IMR-90 (cell line): Measurements from ENCODE around the gene ADCY2. TPM values are rescaled to one million over a fixed set of nuclear protein-coding genes. Genes with fewer than 3 reads are reported as not detected.
A peak's percentile ranks its signal among the peaks of the same experiment; 100 is the strongest.

Experiments used
- ATAC-seq: fragments of 200-7000 bp; cut with Tn5 transposase; 2 replicates; pipeline ENCODE4 v1.9.1; 2020; ENCODE audit warnings: low read depth, mild to moderate bottlenecking, moderate library complexity
- BruUV-seq: library from RNA; stranded (reverse); fragments of 400-500 nt; replicated peaks from 2 replicates; lab custom pipeline; 2021; lab: Mats Ljungman, UMichigan
- CTCF ChIA-PET: fragments of 300-600 bp; formaldehyde crosslinking; extraction: SDS; loops from one replicate; lab custom pipeline; 2021; ENCODE audit warnings: antibody characterized with exemption; lab: Yijun Ruan, JAX
- POLR2A ChIA-PET: fragments of 300-600 bp; sonication (Branson Sonifier 250); formaldehyde crosslinking; loops from one replicate; lab custom pipeline; 2022; ENCODE audit warnings: antibody characterized with exemption; ENCODE audit not compliant: unreplicated experiment; lab: Charles Lee
- DNase-seq: peaks from one replicate; pipeline ENCODE4 v3.0.0; 2013
- H2AFZ ChIP-seq: replicated peaks from 2 replicates; pipeline ENCODE3; 2013; ENCODE audit warnings: low read length, mild to moderate bottlenecking; ENCODE audit not compliant: poor library complexity
- H2AK5ac ChIP-seq: 2 replicates; pipeline ENCODE4 v1.6.1; 2013; ENCODE audit warnings: low read depth, low read length, inconsistent platforms
- H2AK9ac ChIP-seq: replicated peaks from 2 replicates; pipeline ENCODE3; 2013; ENCODE audit warnings: mild to moderate bottlenecking, low read depth, low read length, moderate library complexity; ENCODE audit not compliant: poor library complexity
- H2BK120ac ChIP-seq: 2 replicates; pipeline ENCODE4 v1.6.1; 2013; ENCODE audit warnings: low read depth, low read length, inconsistent platforms
- H2BK15ac ChIP-seq: 3 replicates; pipeline ENCODE4 v1.6.1; 2013; ENCODE audit warnings: low read depth, low read length, inconsistent platforms
- H2BK20ac ChIP-seq: 2 replicates; pipeline ENCODE4 v1.6.1; 2013; ENCODE audit warnings: low read depth, mild to moderate bottlenecking, inconsistent platforms, low read length, moderate library complexity
- H2BK5ac ChIP-seq: 2 replicates; pipeline ENCODE4 v1.6.1; 2013; ENCODE audit warnings: mild to moderate bottlenecking, low read depth, low read length, inconsistent platforms; ENCODE audit not compliant: poor library complexity, severe bottlenecking
- H3K14ac ChIP-seq: replicated peaks from 2 replicates; pipeline ENCODE4 v1.6.1; 2013; ENCODE audit warnings: low read depth, low read length, inconsistent platforms
- H3K18ac ChIP-seq: 2 replicates; pipeline ENCODE4 v1.6.1; 2013; ENCODE audit warnings: low read depth, low read length, control low read depth
- H3K23ac ChIP-seq: 2 replicates; pipeline ENCODE4 v1.6.1; 2013; ENCODE audit warnings: low read depth, low read length, inconsistent platforms
- H3K27ac ChIP-seq: 2 replicates; pipeline ENCODE4 v1.5.1; 2013; ENCODE audit warnings: mild to moderate bottlenecking, control low read depth, low read length; ENCODE audit not compliant: insufficient read depth
- H3K27me3 ChIP-seq: 2 replicates; pipeline ENCODE4 v1.6.1; 2013; ENCODE audit warnings: low read length; ENCODE audit not compliant: control insufficient read depth, insufficient read depth
- H3K36me3 ChIP-seq: 2 replicates; pipeline ENCODE4 v1.6.1; 2013; ENCODE audit warnings: low read length, mixed read lengths; ENCODE audit not compliant: control insufficient read depth, insufficient read depth
- H3K4ac ChIP-seq: 2 replicates; pipeline ENCODE4 v1.6.1; 2013; ENCODE audit warnings: low read depth, low read length, inconsistent platforms
- H3K4me1 ChIP-seq: 2 replicates; pipeline ENCODE4 v1.6.1; 2013; ENCODE audit warnings: low read length, mixed read lengths; ENCODE audit not compliant: control insufficient read depth, insufficient read depth
- H3K4me2 ChIP-seq: 2 replicates; pipeline ENCODE4 v1.6.1; 2013; ENCODE audit warnings: low read depth, mild to moderate bottlenecking, control low read depth, low read length, moderate library complexity
- H3K4me3 ChIP-seq: 2 replicates; pipeline ENCODE4 v1.5.1; 2013; ENCODE audit warnings: low read depth, mild to moderate bottlenecking, control low read depth, low read length, moderate library complexity; ENCODE audit not compliant: insufficient read depth
- H3K56ac ChIP-seq: 2 replicates; pipeline ENCODE4 v1.6.1; 2013; ENCODE audit warnings: low read length, inconsistent platforms; ENCODE audit not compliant: insufficient read depth; ENCODE audit errors: extremely low read depth
- H3K79me1 ChIP-seq, 2 experiments: 2 replicates each; pipeline ENCODE4 v1.6.1; 2013; ENCODE audit warnings: low read length in 2 of 2, inconsistent platforms in 1 of 2, low read depth in 1 of 2
- H3K9ac ChIP-seq: 2 replicates; pipeline ENCODE4 v1.6.1; 2013; ENCODE audit warnings: low read depth, low read length, control low read depth
- H3K9me1 ChIP-seq: 2 replicates; pipeline ENCODE4 v1.6.1; 2013; ENCODE audit warnings: low read length, inconsistent platforms; ENCODE audit not compliant: insufficient read depth
- H3K9me3 ChIP-seq: 2 replicates; pipeline ENCODE4 v1.6.1; 2013; ENCODE audit warnings: low read length; ENCODE audit not compliant: control insufficient read depth, insufficient read depth
- H4K20me1 ChIP-seq: 2 replicates; pipeline ENCODE4 v1.6.1; 2013; ENCODE audit warnings: low read length, inconsistent platforms; ENCODE audit not compliant: insufficient read depth
- H4K5ac ChIP-seq: 2 replicates; pipeline ENCODE4 v1.6.1; 2013; ENCODE audit warnings: mild to moderate bottlenecking, low read depth, low read length, control low read depth
- H4K8ac ChIP-seq, 2 experiments: 2 replicates each; pipeline ENCODE4 v1.6.1; 2013; ENCODE audit warnings: low read depth in 2 of 2, low read length in 2 of 2, control low read depth in 1 of 2, inconsistent platforms in 1 of 2
- H4K91ac ChIP-seq: 2 replicates; pipeline ENCODE4 v1.6.1; 2013; ENCODE audit warnings: low read depth, low read length, inconsistent platforms; ENCODE audit not compliant: insufficient read depth
- BHLHE40 ChIP-seq: fragments of 150-350 bp; IDR thresholded peaks from 2 replicates; pipeline ENCODE4 v1.6.1; 2016; ENCODE audit warnings: mild to moderate bottlenecking, low read depth, low read length
- MAFK ChIP-seq: IDR thresholded peaks from 2 replicates; pipeline ENCODE4 v1.6.1; 2012; ENCODE audit warnings: low read depth, low read length, improper control_type of control experiment
- RFX5 ChIP-seq: IDR thresholded peaks from 2 replicates; pipeline ENCODE4 v1.8.0; 2012; ENCODE audit warnings: low read depth, mild to moderate bottlenecking, low read length, moderate library complexity
- WGBS, 2 experiments: methylation state at CpG; one replicate each; pipeline versions ENCODE4 v1.1.5 to v1.1.7; 2013; ENCODE audit warnings: missing lambda C conversion rate in 2 of 2; ENCODE audit not compliant: insufficient read length in 1 of 2; ENCODE audit errors: extremely low coverage in 2 of 2; 5-methylcytosine and 5-hydroxymethylcytosine counted together
- dilution Hi-C: fragments of 300-500 bp; cut with HindIII; formaldehyde crosslinking; loops from one replicate; pipeline ENCODE4 v1.14.3; 2018; ENCODE audit warnings: low sequenced_read_pairs; ENCODE audit not compliant: unreplicated experiment
- in situ Hi-C: fragments of 300-500 bp; cut with MboI; formaldehyde crosslinking; loops from 3 replicates; pipeline ENCODE4 v1.14.3; 2019; ENCODE audit warnings: low sequenced_read_pairs, inconsistent platforms, mixed read lengths
- intact Hi-C: fragments of 100-400 bp; cut with micrococcal nuclease; formaldehyde crosslinking; loops from 2 replicates; pipeline ENCODE4 v1.10.0; 2022
- polyA plus RNA-seq, 3 experiments: library from polyadenylated mRNA; depleted of rRNA; stranded (reverse); fragments of >200 nt; gene quantifications; 2 replicates each; pipeline ENCODE4 v1.2.3, GENCODE V29; 2012; ENCODE audit warnings: low replicate concordance in 1 of 3
- total RNA-seq: library from RNA; depleted of rRNA; stranded (reverse); fragments of >200 nt; gene quantifications from 2 replicates; pipeline ENCODE4 v1.2.3, GENCODE V29; 2012
- TF ChIP-seq, protein P1 (sequence below): fragments of 150-350 bp; IDR thresholded peaks from 2 replicates; pipeline ENCODE4 v1.6.1; 2016; ENCODE audit warnings: low read depth, mild to moderate bottlenecking, low read length, moderate library complexity, borderline replicate concordance

The ADCY2 gene
- total and polyA plus RNA-seq, 2 of the 4 experiments (the other 2 are of a cell fraction) = not detected

- H3K4ac ChIP-seq = no peak overlapping the region
- TF ChIP-seq BHLHE40 (no peak), MAFK (peak; percentile 37; the same call in 1 of the 2 replicates), RFX5 (no peak)
- TF ChIP-seq, protein P1, sequence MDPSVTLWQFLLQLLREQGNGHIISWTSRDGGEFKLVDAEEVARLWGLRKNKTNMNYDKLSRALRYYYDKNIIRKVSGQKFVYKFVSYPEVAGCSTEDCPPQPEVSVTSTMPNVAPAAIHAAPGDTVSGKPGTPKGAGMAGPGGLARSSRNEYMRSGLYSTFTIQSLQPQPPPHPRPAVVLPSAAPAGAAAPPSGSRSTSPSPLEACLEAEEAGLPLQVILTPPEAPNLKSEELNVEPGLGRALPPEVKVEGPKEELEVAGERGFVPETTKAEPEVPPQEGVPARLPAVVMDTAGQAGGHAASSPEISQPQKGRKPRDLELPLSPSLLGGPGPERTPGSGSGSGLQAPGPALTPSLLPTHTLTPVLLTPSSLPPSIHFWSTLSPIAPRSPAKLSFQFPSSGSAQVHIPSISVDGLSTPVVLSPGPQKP = no peak
- H4K5ac ChIP-seq = no peak overlapping the region
- H3K14ac ChIP-seq = no peak overlapping the region
- H3K36me3 ChIP-seq = no peaks in the 10 kb centered on the region
- H3K4me1 ChIP-seq = no peaks in the 10 kb centered on the region
- DNase-seq = no peak
- no peaks in the 10 kb centered on the region for H4K20me1 ChIP-seq
- no peak overlapping the region for H3K56ac ChIP-seq
- H3K79me1 ChIP-seq = no peaks in the 10 kb centered on the region
- dilution Hi-C loops = no loop called here
- in situ Hi-C loops = no loop called here
- no peak overlapping the region for H3K4me2 ChIP-seq
- no peak overlapping the region for H2BK5ac ChIP-seq
- no peak overlapping the region for H3K23ac ChIP-seq
- no peaks in the 10 kb centered on the region for H3K9me3 ChIP-seq
- intact Hi-C loops = no loop called here
- no peak overlapping the region for H4K91ac ChIP-seq
- no peak overlapping the region for H2BK20ac ChIP-seq
- H2AK9ac ChIP-seq = no peak overlapping the region
- ChIA-PET CTCF (no interaction called here), POLR2A (no interaction called here)
- H3K18ac ChIP-seq = no peak overlapping the region
- H2BK15ac ChIP-seq = no peak overlapping the region
- H3K9ac ChIP-seq = no peak overlapping the region
- no peaks in the 10 kb centered on the region for H3K27me3 ChIP-seq
- BruUV-seq = no TSS peak
- H3K27ac ChIP-seq = no peak overlapping the region
- H2BK120ac ChIP-seq = no peak overlapping the region
- WGBS, 2 experiments = no CpG with 5 or more reads among the region's 4 CpGs
- H4K8ac ChIP-seq = no peak overlapping the region
- no peak overlapping the region for H2AK5ac ChIP-seq
- H3K4me3 ChIP-seq = no peak overlapping the region
- H3K9me1 ChIP-seq = no peaks in the 10 kb centered on the region
- no peak for ATAC-seq
- no peak overlapping the region for H2AFZ ChIP-seq
Measured at GRCh38 chr5:7834982-7835381, 439.0 kb downstream of the ADCY2 start.
